GM21367 (cell line): ENCODE results near the gene GPS1.

ENCODE experiments used
- ATAC-seq: cut with Tn5 transposase; IDR thresholded peaks from one replicate; pipeline ENCODE4 v1.9.1; 2021; ENCODE audit not compliant: unreplicated experiment

Gene GPS1

GRCh38 chr17:82056729-82057621, 5.3 kb downstream of the GPS1 start:
- ATAC-seq: no peak

GRCh38 chr17:82058230-82058854, 6.6 kb downstream of the GPS1 start:
- no peak for ATAC-seq

DNA sequence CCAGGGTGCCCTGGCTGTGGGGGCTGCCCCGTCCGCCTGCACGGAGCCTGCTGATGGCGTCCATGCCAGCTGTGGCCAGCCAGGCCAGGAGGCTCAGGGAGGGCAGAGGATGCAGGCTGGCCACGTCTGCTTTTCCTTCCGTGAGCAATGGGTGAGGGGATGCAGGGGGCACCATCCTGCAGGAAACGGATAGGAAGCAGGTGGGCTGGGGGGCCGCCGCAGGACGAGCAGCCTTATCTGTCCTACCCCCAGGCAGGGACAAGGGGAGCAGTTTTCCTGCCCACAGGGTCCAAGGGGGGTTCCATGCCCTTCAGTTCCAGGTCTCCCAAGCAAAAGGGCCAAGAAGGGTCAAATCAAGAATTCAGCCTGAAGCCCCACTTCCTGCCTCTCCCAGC, 7.2 kb downstream of the GPS1 start:
- ATAC-seq: no peak

DNA sequence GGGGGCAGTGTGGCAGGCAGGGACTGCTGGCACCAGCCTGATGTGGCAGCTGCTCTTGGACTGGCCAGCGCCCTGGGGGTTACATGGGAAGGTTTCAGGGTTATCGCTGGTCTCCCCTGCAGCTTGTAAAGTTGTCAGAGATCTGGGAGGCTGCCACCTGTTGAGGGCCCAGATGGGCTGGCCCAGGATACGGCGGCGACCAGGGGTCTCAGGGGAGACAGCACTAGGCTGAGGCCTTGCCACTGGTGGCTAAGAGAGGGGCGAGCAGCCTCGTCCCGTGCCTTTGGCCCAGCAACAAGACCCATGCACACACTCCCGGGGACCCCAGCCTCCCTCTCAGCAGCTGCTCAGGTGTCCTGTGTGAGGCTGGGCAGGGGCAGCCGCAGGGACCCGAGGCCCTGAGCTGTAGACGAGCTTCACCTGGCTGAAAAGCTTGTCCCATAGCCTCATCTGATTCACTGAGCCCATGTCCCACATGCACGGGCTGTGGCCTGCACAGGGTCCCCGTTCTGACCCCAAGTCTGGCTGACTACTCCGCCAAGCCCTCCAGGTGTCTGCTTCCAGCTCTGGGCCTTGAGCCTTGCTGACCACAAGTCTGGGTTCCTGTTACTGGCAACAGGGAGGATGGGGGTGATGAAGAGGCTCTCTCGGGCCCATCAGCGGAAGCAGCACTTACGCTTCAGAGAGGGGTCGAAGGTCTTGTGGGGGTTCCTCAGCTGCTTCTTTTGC, 7.7 kb downstream of the GPS1 start:
- no peak for ATAC-seq

DNA sequence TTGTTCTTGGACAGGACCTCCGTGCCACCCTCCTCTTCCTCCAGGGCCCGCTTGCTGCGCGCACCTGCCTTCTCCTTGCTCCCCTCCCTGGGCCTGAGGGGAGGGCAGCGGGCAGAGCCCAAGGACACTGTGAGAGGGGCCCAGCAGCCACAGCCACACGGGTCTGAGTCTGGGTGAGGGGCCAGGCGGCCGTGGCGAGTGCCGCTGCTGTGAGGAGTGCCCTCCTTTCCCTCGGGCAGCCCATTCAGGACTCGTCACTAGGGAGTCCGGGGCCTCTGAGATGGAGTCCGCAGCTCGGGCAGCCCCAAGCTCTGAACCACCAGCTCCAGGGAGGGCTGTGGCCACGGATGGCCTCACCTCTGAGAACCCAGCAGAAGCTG, 8.3 kb downstream of the GPS1 start:
- no peak for ATAC-seq

GRCh38 chr17:82060614-82061013, 8.9 kb downstream of the GPS1 start:
- no peak for ATAC-seq

DNA sequence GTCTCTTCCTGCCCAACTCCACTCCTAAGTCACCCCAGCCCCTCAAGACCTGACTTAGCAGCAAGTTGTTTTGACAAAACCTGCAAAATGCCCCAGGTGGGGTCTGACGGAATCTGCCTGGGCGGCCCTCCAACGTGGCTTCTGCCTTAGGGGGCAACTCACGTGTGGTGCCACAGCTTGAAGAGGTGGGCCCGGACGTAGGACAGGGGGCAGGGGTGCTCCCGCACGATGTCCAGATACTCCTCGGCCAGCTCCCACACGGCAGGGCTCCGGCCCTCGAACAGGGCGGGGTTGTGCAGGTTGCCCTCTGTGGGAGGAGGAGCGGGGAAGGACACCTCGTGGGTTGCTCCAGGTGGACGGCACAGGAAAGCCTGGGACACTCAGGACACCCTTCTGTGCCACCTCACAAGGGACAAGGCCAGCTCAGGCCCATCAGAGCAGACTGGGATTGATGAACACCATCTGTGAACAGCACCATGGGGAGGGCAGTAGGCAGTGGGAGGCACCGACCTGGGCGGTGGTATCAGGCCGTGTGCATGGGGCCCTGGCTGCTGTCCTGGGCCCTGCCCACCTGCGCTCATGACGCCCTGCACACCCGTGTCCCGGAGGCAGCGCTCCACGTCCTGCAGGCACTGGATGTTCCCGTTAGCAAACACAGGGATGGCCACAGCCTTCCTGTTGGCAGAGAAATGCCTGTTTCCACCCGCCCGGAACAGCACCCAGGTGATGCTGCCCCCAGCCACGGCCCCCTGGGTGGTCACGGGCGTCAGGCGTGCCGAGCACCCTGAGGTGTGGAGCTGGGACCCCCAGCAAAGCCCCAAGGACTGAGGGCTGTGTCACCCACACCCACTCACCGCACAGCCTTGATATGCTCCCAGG, 9.6 kb downstream of the GPS1 start:
- ATAC-seq: no peak

DNA sequence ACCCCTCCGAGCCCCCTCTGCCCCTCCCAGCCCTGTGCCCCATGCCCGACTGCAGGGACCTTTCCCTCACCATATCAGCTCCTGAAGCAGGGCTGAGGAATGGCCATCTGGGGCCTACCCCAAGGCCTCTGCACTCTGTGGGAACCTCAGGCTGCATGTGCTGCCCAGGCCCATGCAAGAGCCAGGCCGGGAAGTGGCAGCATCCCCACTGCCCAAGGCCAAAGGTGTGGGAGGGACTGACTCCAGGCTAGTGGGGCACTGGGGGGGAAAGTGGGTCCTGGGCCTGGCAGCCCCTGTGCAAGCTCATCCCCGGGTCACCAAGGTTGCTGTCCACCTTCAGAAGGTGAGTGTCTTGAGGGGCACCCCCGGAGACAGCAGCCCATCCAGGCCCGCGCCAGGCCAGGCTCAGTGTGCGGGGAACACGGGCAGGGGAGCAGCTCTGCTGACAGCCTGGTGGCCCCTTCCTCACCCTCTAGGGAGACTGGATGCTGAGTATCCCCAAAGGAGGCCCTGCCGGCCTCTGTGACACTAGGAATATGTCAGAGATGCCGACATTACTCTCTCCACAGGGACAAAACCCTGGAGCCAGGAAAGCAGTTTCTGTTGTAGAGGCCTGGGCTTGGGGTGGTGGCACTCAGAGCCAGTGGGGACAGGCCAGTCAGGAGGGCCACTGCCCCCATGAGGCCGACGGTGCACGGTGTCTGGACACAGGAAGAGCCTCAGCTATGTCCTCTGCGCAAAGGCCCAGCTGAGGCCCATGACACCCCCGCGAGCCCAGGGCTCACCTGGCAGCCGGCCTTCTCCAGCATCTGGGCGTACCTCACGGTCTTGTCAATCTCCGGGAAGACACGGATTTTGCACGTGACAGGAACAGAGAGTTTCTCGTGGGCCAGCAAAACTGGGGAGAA, 10.6 kb downstream of the GPS1 start:
- no peak for ATAC-seq

GRCh38 chr17:82062984-82063368, 11.3 kb downstream of the GPS1 start:
- no peak for ATAC-seq

GRCh38 chr17:82063424-82064415, 12.0 kb downstream of the GPS1 start:
- no peak for ATAC-seq

DNA sequence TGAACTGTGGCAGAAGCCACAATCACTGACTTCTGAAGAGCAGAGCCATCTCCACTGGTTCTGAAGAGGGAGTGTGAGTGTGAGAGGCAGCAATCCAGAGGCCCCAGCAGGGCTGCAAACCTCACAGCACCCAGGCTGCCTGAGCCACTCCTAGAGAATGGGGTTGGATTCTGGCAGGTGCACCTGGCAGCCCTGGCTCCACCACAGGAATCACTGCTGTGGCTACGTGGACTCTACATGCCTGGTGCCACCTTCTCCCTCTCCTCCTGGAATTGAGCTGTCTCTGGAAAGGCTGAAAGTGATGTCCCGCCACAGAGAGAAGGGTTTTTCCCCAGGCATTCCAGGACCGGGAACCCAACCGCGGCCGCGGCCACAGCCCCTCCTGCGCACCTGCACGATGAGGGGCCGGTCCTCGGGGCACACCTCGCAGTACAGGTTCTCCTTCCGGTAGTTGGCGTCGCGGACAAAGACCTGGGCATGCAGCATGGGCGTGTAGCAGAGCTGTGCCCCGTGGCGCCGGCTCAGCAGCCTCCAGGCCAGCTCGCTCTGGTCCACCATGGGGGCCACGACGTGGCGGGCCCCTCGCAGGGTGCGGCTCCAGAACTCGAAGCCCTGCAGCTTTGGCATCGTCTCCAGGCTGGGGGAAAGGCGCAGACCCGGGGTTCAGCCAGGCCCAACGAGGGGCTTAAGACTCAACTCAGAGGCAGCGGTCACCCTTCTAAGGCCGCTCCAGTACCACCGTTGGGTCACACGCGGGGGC, 12.9 kb downstream of the GPS1 start:
- ATAC-seq: no peak

DNA sequence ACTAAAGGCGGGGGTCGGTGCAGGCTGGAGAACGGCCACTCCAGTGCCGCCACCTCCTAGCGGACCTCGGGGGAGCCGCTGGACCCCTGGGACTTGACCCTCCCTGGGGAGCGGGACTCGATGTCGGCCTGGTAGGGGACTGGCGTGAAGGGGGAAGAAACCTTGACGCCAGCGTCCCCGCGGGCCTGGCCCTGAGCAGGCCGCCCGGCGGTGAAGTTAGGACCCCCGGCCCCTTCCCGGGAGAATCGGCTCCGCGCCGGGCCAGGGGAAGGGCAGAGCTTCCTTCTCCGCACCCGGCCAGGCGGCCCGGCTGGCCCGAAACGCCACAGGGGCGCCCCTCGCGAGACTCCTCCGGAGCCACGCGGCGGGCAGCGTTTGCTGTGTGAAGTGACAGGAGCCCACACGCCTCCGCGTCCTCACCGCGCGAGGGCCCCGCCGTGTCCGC, 13.5 kb downstream of the GPS1 start:
- no peak for ATAC-seq

- no peak for ATAC-seq
Measured at GRCh38 chr17:82065638-82066303, 14.1 kb downstream of the GPS1 start, which contains the start of gene DUS1L. Gene DUS1L, minus strand, starts transcription at chr17:82065804. Its CDS starts 745 bp downstream, at chr17:82065059.

DNA sequence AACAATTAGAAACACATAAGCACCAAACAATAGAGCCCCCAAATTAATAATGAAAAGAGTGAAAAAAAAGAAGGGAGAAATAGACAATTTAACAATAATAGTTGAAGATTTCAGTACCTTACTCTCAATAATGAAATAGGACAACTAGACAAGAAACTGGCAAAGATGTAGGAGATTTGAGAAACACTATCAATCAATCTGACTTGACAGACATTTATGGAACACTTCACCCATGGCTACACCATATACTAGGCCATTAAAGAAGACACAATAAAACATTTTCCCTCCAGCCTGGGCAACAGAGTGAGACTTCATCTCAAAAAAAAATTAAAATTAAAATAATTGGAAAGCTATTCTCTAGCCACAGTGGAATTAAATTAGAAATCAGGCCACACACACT, 18.9 kb downstream of the GPS1 start:
- no peak for ATAC-seq

DNA sequence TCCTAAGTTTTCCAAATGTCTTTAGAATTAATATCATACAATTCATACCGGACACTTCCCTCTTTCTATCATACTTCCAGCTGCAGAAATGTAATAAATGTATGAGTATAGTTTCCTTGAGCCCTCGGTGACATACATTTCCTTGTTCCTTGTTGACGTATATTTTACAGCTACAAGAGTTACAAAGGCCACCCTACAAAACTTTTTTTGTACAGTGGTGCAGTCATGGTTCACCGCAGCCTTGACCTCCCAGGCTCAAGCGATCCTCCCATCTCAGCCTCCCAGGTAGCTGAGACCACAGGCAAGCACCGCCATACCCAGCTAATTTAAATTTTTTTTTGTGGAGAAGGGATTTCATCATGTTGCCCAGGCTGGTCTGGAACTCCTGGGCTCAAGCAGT, 21.1 kb downstream of the GPS1 start:
- ATAC-seq: no peak

DNA sequence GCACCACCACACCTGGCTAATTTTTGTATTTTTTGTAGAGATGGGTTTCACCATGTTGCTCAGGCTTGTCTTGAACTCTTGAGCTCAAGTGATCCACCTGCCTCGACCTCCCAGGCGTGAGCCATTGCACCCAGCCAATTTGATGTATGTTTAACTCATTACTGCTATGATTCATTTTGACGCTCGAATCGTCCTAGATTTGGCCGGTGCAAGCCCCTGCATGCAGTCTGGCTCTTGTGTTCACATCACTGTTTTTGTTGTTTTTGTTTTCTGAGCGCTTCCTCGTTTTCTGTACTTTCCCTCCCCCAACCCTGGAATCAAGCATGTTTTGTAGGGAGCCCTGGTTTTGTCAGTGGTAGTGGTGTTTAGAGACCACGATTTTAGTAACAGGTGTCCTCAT, 21.7 kb downstream of the GPS1 start:
- ATAC-seq: no peak
